ENCODE results near the gene PLCB1. TPM values are rescaled to one million over a fixed set of nuclear protein-coding genes. Genes with fewer than 3 reads are reported as not detected.

Gene PLCB1
- total RNA-seq, 4 donors from 2014 or later = 13.5 to 110 (median 30.4) TPM

- H3K4me1 ChIP-seq = no peaks in the 10 kb centered on the region
- intact Hi-C loops (cut with DNase I; ENCODE audit: low total_unique reads) = no loop called here
- TF ChIP-seq POLR2A (IDR thresholded peaks at IDR 0.05) (no peak), CTCF (IDR thresholded peaks at IDR 0.05) (no peak)
- no peak overlapping the region for H3K4me3 ChIP-seq
- no peaks in the 10 kb centered on the region for H3K9me3 ChIP-seq
- H3K27me3 ChIP-seq = no peaks in the 10 kb centered on the region
- H3K27ac ChIP-seq = no peak overlapping the region
- no peak for DNase-seq
- H3K36me3 ChIP-seq = no peaks in the 10 kb centered on the region
These were observed 743.5 kb downstream of the PLCB1 start for GRCh38 chr20:8875586-8875985.

GRCh38 chr20:8876366-8876765, 744.3 kb downstream of the PLCB1 start:
- Histone ChIP-seq H3K36me3 (no peaks in the 10 kb centered on the region), H3K27ac (no peak overlapping the region), H3K27me3 (no peaks in the 10 kb centered on the region), H3K9me3 (no peaks in the 10 kb centered on the region), H3K4me1 (no peaks in the 10 kb centered on the region), H3K4me3 (no peak overlapping the region)
- no peak for DNase-seq
- intact Hi-C loops (cut with DNase I; ENCODE audit: low total_unique reads) = no loop called here
- TF ChIP-seq CTCF (IDR thresholded peaks at IDR 0.05) = no peak
- TF ChIP-seq POLR2A (IDR thresholded peaks at IDR 0.05) = no peak

- DNase-seq = no peak
- Histone ChIP-seq H3K4me1 (no peaks in the 10 kb centered on the region), H3K27me3 (no peaks in the 10 kb centered on the region), H3K4me3 (no peak overlapping the region), H3K27ac (no peak overlapping the region), H3K9me3 (no peaks in the 10 kb centered on the region), H3K36me3 (no peaks in the 10 kb centered on the region)
- intact Hi-C loops (cut with DNase I; ENCODE audit: low total_unique reads) = no loop called here
- no peak for TF ChIP-seq POLR2A (IDR thresholded peaks at IDR 0.05)
- TF ChIP-seq CTCF (IDR thresholded peaks at IDR 0.05) = no peak
These were observed 745.2 kb downstream of the PLCB1 start for GRCh38 chr20:8877294-8877693.

- Histone ChIP-seq H3K9me3 (no peaks in the 10 kb centered on the region), H3K36me3 (no peaks in the 10 kb centered on the region), H3K27ac (no peak overlapping the region), H3K27me3 (no peaks in the 10 kb centered on the region), H3K4me1 (no peaks in the 10 kb centered on the region), H3K4me3 (no peak overlapping the region)
- TF ChIP-seq POLR2A (IDR thresholded peaks at IDR 0.05) (no peak), CTCF (IDR thresholded peaks at IDR 0.05) (no peak)
- DNase-seq = no peak
- intact Hi-C loops (cut with DNase I; ENCODE audit: low total_unique reads) = no loop called here
These were observed 747.6 kb downstream of the PLCB1 start for GRCh38 chr20:8879669-8880068.

- no peak overlapping the region for H3K27ac ChIP-seq
- DNase-seq = no peak
- intact Hi-C loops (cut with DNase I; ENCODE audit: low total_unique reads) = no loop called here
- H3K4me3 ChIP-seq = no peak overlapping the region
- H3K9me3 ChIP-seq = no peaks in the 10 kb centered on the region
- H3K36me3 ChIP-seq = no peaks in the 10 kb centered on the region
- H3K4me1 ChIP-seq = no peaks in the 10 kb centered on the region
- TF ChIP-seq POLR2A (IDR thresholded peaks at IDR 0.05) = no peak
- no peak for TF ChIP-seq CTCF (IDR thresholded peaks at IDR 0.05)
- no peaks in the 10 kb centered on the region for H3K27me3 ChIP-seq
These were observed 748.2 kb downstream of the PLCB1 start for GRCh38 chr20:8880085-8880853.

All from uterus (tissue), 4 donors.